ENCODE data around the gene RELL2. TPM values are rescaled to one million over a fixed set of nuclear protein-coding genes. Genes with fewer than 3 reads are reported as not detected.

RELL2 gene
- total RNA-seq, 2 experiments from 2014 or later, result 32.4 to 35.2 TPM

DNA sequence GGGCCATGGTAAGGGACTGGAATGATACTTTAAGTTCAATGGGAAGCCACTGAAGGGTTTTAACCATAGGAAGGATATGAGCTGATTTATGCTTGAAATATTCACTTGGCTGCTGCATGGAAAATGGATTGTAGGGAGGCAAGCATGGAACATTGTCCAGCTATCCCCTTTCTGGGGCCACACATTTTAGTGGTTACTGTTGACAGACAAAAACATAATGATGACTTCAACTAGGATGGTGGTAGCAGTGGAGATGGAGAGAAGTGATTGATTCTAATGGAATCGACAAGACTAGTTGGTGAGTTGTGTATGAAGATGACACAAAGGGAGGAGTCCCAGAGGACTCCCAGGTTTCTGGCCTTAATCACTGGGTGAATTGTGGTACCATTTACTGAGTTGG lies 20.6 kb downstream of the RELL2 start:
- CTCF ChIA-PET, result interaction anchor here (0.9 kb wide), 1 partner anchor 222 kb away, joined by 3 read pairs; no protein-coding TSS in a partner anchor
- POLR2A ChIA-PET, result no interaction called here

DNA sequence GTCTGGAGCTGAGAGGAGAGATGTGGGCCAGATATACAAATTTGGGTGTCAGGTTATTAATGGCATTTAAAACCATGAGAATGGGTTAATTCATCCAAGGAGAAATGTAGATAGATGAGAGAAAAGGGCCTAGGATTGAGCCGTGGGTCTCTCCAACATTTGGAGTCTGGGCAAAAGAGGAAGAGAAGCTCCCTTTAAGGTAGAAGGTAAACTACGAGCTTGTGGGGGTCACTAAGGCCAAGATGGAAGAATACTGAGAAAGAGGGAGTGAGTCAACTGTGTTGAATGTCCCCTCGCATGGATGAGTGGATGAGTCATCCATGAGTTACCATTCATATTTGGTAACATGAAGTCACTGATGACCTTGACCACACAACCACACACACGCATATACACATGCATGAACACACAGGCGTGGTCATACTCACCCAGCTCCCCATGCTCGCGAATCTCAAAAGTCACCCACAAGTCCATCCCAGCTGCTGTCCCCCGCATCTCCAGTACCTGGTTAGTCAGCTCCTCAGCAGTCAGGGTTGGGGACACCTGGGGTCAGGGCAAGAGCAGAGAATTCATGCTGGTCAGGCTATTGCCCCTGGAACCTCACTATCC lies 21.2 kb downstream of the RELL2 start:
- ChIA-PET CTCF (interaction anchor here (0.9 to 1.0 kb wide), 2 partner anchors 34 to 221 kb away, joined by 3 read pairs; no protein-coding TSS in a partner anchor), POLR2A (no interaction called here)

DNA sequence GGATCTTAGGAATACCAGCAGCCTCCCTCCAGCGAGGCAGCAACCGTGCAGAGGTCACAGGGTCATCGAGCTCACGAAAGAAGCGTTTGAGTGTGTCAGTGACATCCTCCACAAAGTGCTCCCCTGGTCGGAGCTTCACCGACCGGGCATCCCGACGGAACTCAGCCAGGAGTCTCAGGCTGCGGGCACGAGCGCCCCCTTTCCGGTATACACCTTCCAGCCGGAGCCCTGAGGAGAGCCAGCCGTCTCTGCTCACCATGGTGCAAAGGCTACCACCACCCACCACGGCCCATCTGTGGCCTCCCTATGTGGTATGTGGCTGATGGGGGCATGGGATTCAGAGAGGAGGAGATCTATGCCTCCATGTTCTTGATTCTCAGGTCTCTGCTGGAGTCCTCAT lies 25.2 kb downstream of the RELL2 start:
- POLR2A ChIA-PET, result no interaction called here
- CTCF ChIA-PET, result interaction anchor here (1.3 kb wide), 1 partner anchor 217 kb away, joined by 5 read pairs; the partner anchor contains the start of gene PCDH1

DNA sequence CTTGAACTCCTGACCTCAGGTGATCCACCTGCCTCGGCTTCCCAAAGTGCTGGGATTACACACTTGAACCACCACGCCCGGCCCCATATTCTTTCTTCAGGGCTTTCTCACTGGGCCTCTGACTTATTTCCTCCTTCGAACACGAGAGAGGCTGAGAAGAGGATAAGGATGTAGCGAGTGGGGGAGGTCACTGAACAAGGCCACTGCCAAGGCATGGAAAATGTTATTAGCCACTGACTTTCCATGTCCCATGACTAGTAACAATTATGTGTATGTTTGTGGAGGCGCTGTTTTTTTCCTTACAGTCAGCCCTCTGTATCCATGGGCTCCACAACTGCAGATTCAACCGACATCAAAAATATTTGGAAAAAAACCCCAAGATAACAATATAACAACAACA lies 26.7 kb downstream of the RELL2 start:
- ChIA-PET CTCF (interaction anchor here (1.3 kb wide), 1 partner anchor 215 kb away, joined by 5 read pairs; the partner anchor contains the start of gene PCDH1), POLR2A (no interaction called here)

DNA sequence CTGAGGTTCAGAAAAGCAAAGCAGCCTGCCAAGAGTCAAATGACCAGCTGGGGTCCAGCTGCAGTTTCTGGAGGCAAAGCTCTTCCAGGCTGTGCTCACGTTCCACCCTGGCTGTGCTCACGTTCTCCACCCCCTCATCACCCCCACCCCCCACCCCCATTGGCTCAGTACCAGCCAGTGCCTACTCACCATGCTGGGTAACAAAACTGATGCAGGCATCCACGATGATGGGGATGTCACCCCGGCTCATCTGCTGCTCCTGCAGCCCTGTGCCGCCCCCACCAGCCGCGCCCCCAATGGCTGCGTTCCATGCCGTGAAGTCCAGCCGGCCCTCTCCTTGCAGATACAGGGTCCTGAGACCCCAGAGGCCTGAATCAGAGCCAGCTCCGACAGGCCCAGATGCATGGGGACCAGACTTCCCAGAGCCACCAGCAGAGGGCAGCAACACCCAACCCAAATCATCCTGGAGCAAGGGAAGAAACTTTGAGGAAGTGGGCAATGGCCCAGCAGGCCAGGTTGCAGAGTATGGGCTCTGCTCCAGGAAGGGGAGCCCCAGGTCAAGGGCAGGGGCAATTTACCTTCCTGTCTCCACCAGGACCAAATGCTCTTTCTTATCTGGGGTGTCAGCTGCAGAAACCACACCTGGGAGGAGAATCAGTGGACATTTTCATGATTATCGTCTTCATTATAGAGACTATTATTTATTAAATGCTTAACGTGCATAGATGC lies 28.1 kb downstream of the RELL2 start:
- ChIA-PET POLR2A (no interaction called here), CTCF (interaction anchor here (0.6 to 2.1 kb wide), 12 partner anchors 9 to 304 kb away, joined by 3 to 9 read pairs (median 5); partner anchors contain the start of genes FCHSD1, PCDH1 and RNF14)

DNA sequence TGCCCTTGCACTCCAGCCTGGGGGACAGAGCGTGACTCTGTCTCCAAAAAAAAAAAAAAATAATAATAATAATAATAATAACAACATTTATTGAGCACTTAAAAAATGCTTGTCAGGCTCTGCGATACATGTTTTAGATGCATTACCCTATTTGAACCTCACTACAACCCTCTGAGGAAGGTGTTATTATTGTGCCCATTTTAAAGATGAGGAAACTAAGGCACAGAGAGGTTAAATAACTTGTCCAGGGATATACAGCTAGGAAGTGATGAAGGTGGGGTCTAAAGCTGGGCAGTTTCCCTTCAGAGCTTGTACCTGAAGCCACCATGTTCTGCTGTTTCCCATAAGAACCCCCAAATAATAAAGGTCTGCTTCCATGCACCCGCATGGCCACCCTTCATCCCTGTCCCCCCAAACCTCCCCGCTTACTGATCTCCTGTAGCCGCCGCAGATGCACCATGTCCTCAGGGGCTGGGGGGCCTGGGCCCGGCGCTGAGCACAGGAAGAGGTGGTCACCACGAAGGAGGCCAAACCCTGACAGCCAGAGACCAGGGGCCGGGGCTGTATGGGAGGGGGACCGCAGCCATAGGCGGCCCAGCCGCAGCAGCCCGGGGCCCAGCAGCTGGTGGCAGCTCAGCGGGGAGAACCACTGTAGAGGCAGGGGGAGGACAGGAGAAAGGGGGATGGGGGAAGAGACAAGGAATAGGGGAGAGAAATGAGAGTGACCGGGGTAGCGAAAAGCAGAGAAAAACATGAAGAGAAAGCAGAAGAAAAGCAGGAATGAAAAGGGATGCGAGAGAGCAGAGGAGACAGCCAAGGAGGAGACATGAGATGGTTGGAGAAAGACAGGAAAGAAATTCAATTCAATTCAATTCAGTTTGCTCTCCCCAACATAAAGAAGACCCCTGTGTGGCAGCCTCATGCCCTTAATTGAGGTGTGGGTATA lies 29.5 kb downstream of the RELL2 start:
- CTCF ChIA-PET, result interaction anchor here (0.6 to 2.1 kb wide), 8 partner anchors 11 to 1247 kb away, joined by 3 to 7 read pairs (median 4); no protein-coding TSS in a partner anchor
- POLR2A ChIA-PET, result interaction anchor here (0.6 kb wide), 1 partner anchor 47 kb away, joined by 4 read pairs; no protein-coding TSS in a partner anchor

DNA sequence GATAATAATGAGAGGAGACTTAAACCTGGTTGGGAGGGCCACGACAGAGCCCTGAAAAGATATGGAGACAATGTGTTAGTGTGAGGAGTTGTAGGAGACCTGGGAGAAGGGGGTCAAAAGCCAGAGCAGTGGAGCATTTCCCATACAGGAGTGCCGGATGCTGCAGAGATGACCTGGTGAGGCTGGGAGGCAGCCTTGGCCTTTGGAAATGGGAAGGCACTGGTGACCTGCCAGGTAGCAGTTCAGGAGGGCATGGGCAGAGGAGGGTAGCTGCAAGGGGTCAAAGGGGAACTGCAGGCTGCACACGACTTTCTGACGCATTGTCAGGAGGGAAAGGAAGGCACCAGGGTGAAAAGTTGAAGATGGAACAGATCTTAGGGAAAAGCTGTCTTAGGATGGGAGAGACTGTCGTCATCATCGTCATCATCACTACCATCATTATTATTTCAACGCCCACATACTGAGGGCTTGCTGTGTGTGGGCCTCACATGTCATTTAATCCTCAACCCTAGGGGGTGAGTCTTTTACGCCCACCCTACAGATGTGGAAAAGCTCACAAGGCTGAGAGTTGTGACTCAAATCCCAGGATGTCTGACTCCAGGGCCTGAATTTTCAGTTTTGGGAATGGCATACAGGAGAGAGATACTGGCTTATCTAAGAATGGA lies 31.9 kb downstream of the RELL2 start:
- ChIA-PET CTCF (interaction anchor here (0.5 to 3.0 kb wide), 5 partner anchors 8 to 292 kb away, joined by 4 to 17 read pairs (median 4); partner anchors contain the start of gene PCDH1), POLR2A (no interaction called here)

DNA sequence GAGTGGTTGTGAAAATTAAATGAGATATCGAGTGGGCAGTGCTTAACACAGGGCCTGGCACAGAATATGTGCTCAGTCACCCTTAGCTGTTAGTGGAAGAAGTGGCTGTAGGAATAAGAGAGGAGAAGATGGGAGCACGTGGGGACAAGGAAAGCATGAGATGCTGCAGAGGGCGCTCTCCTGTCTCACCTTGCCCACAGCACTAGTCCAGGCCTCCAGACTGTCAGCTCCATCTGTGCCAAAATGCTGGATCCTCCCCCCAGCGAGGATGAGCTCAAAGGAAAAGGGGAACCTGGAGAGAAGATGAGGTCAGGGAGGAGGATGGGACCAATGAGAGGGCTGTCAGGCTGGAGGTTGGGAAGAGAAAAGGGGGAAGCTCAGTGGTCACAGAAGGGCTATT lies 32.7 kb downstream of the RELL2 start:
- ChIA-PET POLR2A (no interaction called here), CTCF (interaction anchor here (0.5 to 3.0 kb wide), 7 partner anchors 9 to 1315 kb away, joined by 3 to 17 read pairs (median 4); partner anchors contain the start of gene PCDH1)

DNA sequence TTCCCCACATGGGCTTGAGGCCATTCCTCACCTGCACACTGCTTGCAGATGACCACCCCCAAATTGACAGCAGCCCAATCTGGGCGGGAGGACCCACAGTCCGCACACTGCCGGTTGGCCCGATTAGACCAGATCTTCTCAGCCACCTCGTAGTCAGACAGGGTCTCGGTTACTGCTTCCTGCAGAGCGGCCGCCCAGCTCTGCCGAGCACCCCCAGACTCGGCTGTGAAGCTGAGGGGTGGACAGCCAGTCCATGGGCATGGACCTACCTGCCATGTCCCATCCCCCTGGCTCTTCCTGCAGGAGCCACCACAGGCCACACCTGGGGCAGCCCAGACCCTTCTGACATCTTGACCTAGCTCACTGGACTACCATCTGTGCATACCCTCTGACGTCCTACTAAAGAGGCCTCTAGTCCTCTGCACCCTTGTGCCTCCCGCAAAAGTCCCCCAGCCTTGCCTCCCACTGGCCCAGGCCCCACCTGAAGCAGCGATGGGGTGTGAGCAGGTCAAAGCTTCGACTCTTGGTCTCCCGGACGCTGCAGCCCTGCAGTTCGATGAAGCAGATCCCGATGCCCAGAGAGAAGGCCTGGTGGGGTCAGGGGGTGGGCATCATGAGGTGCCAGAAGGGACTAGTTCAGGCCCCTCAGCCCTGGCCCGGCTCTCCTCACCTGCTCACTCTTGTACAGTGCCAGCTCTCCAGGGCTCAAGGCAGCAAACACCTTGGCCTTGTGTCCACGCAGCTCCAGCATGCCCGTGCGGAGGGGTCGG lies 35.5 kb downstream of the RELL2 start:
- ChIA-PET CTCF (interaction anchor here (0.6 kb wide), 1 partner anchor 515 kb away, joined by 3 read pairs; no protein-coding TSS in a partner anchor), POLR2A (no interaction called here)

DNA sequence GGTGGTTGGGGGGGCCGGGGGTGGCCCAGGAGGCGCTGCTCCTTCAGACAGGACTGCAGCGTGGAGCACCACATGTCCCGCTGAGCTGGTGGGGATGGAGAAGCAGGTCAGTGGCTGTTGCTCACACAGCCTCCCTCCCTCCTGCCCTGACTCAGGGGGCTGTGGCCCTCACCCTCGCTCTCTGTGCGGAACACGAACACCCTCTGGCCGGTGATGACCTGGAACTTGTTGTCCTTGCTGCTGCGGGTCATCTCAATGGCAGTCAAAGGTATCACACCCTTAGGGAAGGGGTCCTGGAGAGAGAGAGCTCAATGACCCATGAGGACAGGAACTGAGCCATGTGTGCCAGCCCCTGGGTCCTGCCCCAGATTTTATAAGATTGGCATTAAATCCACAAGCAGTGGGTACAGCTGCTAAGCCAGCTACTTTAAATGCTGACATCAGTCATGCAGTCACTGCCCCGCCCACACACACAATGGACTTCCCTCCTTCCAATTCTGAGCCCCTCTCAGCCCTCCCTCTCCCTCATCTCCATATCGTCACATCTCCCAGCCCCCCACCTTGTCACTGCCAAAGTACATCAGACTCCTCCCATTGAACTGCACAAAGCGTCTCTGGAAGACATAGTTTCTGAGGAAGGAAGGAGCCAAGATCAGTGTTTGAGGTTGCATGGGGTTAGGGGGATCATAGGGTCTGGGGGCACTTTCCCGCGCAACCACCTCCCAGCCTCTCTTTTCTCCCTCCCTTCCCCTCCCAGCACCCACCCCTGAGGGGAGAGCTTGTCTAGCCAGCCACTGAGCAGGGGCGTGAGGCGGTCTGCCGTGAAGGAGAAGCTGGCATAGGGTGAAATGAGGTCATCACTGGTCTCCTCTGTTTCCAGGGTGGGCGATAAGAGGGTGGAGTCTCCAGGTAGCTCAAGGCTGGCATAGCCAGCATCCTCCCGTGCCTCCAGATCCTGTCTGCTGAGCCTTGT lies 36.3 kb downstream of the RELL2 start:
- ChIA-PET CTCF (interaction anchor here (0.6 to 1.1 kb wide), 4 partner anchors 19 to 515 kb away, joined by 3 read pairs; no protein-coding TSS in a partner anchor), POLR2A (no interaction called here)

DNA sequence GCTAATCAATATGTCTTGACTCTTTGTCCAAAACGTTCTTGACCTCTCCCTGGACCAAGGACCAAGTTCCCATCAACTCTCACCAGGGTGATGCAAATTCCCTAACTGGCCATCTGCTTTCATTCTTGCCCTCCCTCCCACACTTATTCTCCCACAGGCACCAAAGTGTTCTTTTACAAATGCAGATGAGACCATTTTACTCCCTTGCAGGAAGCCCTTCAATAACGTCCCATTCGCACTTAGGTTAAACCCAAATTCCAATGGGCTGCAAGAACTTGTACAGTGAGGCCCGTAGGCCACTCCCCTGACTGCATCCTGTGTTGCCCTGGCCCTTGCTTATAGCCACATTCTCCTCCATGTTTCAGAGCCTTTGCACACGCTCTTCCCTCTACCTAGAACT lies 38.0 kb downstream of the RELL2 start:
- ChIA-PET POLR2A (no interaction called here), CTCF (no interaction called here)

DNA sequence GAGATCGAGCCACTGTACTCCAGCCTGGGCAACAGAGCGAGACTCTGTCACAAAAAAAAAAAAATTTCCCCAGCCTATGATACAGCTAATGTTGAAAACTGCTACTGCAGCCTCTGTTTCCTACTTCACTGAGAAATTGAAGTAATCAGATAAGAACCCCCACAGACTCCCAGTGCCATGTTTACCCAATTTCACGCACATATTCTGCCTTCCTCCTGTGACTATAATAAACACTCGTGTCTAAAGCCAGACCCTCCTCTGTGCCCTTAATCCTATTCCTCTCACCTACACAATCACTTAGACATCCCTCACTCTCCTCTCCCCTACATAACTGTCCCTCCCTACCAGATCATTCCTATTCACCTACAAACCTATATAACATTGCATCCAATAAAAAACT lies 38.9 kb downstream of the RELL2 start:
- ChIA-PET CTCF (interaction anchor here (1.2 to 1.7 kb wide), 2 partner anchors 11 to 16 kb away, joined by 4 to 5 read pairs; no protein-coding TSS in a partner anchor), POLR2A (no interaction called here)

DNA sequence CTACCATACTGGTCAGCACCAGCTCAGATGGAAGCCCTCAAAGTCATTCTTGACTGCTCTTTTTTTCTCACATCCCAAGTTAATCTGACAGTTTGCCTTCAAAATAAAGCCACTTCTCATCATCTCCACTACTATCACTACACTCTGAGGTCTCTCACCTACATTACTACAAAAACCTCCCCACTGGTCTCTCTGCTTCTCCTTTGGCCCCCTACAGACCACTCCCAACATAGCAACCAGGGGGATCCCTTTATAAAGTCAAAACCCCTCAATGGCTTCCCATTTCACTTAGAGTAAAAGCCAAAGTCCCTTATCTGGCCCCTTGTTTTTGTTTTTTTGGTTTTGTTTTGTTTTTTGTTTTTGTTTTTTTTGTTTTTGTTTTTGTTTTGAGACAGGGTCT lies 40.6 kb downstream of the RELL2 start:
- POLR2A ChIA-PET, result no interaction called here

DNA sequence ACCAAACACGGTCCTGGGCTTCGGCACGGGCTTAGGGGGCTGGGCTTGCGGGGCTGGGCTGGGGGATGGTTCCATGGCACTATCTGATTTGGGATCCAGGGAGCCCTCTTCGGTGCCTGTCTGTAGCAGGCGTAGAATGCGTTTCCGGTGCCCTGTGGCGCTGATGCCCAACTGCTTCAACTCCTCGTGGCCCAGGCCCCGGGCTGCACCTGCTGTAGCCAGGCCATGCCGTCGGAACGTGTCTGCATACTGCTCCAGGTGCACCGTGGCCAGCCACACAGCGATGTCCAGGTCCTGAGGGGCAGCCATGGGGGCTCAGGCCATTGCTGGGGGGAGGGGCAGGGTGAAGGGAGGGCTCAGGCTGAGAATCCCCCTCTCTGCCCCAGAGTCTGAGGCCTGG lies 43.4 kb downstream of the RELL2 start:
- CTCF ChIA-PET, result interaction anchor here (4.0 kb wide), 1 partner anchor 12 kb away, joined by 30 read pairs; no protein-coding TSS in a partner anchor

More for the DNA sequence above, 40.6 kb downstream of the RELL2 start:
- CTCF ChIA-PET, result interaction anchor here (0.6 to 1.1 kb wide), 2 partner anchors 10 to 74 kb away, joined by 3 to 4 read pairs; no protein-coding TSS in a partner anchor

DNA sequence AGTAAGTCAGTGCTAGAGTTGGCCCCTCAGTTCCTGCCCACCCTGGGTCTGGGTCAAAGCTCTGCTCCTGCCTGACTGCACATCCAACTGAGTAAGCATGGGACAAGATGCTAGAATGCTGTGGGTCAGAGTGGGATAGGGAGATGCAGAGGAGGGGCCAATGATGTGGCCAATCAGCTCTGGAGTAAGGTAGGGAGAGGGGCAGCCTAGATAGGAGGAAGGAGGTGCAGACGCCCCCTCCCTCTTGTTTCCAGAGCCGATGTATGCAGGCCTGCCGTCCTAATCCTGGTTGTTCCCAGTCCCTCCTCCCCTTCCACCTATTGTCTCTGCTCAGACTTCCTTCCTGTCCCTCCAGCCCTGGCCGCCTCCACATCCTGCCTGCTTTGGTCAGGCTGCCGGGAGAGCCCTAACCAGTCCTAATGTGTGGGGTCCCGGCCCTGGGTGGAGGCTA lies 44.0 kb downstream of the RELL2 start:
- CTCF ChIA-PET, result interaction anchor here (1.2 to 4.0 kb wide), 2 partner anchors 12 to 280 kb away, joined by 3 to 30 read pairs; no protein-coding TSS in a partner anchor
- POLR2A ChIA-PET, result interaction anchor here (0.6 kb wide), 1 partner anchor 44 kb away, joined by 3 read pairs; the partner anchor contains the start of gene RELL2

More for the DNA sequence above, 43.4 kb downstream of the RELL2 start:
- POLR2A ChIA-PET, result no interaction called here

DNA sequence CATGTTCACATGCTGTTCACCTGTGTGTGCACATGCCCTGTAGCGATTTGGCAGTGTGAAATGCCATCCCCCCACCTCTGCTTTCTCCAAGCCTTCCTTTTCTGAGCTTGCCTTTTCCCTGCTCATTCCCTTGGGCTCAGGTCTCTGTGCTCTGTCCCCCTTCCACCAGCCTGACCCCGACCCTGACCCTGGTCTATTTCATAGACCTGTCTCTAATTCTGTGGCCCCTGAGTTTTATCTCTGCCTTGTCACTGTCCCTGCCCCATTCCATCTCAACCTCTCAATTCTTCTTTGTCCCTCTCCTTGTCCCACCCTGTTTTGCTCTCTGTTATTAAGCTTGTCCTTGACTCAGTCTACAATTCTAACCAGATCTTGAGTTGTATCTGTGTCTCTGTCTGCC lies 44.5 kb downstream of the RELL2 start:
- POLR2A ChIA-PET, result interaction anchor here (0.6 kb wide), 1 partner anchor 44 kb away, joined by 3 read pairs; the partner anchor contains the start of gene RELL2
- CTCF ChIA-PET, result interaction anchor here (1.2 to 4.0 kb wide), 2 partner anchors 11 to 279 kb away, joined by 3 to 30 read pairs; no protein-coding TSS in a partner anchor
